ENCODE data around the gene GPR27. TPM values are rescaled to one million over a fixed set of nuclear protein-coding genes. Genes with fewer than 3 reads are reported as not detected.

The GPR27 gene
- total RNA-seq, 1 donor from 2014 or later = 16.3 TPM

GRCh38 chr3:71732637-71733036 is 21.0 kb upstream of the GPR27 start:
- no peak for DNase-seq (ENCODE audit: low spot score)

- DNase-seq (ENCODE audit: low spot score) = no peak
Measured at GRCh38 chr3:71733319-71733718, 20.3 kb upstream of the GPR27 start.

- DNase-seq (ENCODE audit: low spot score) = no peak
Measured at GRCh38 chr3:71734881-71735280, 18.8 kb upstream of the GPR27 start.

GRCh38 chr3:71742621-71743020 is 11.0 kb upstream of the GPR27 start:
- DNase-seq (ENCODE audit: low spot score) = no peak

- no peak for DNase-seq (ENCODE audit: low spot score)
Measured at GRCh38 chr3:71744738-71745137, 8.9 kb upstream of the GPR27 start.

GRCh38 chr3:71751602-71752001 is 2.1 kb upstream of the GPR27 start:
- DNase-seq (ENCODE audit: low spot score) = no peak

GRCh38 chr3:71752831-71753700 is 589 bp upstream of the GPR27 start:
- DNase-seq (ENCODE audit: low spot score) = no peak

GRCh38 chr3:71754610-71755253 is 1.1 kb downstream of the GPR27 start:
- no peak for DNase-seq (ENCODE audit: low spot score)

GRCh38 chr3:71758091-71758490 is 4.4 kb downstream of the GPR27 start:
- no peak for DNase-seq (ENCODE audit: low spot score)

GRCh38 chr3:71759401-71759800 is 5.7 kb downstream of the GPR27 start:
- DNase-seq (ENCODE audit: low spot score) = no peak

- DNase-seq (ENCODE audit: low spot score) = no peak
Measured at GRCh38 chr3:71760140-71760539, 6.5 kb downstream of the GPR27 start.

GRCh38 chr3:71763426-71763825 is 9.8 kb downstream of the GPR27 start:
- no peak for DNase-seq (ENCODE audit: low spot score)

GRCh38 chr3:71771126-71771525 is 17.5 kb downstream of the GPR27 start:
- DNase-seq (ENCODE audit: low spot score) = no peak

GRCh38 chr3:71771884-71772283 is 18.2 kb downstream of the GPR27 start:
- DNase-seq (ENCODE audit: low spot score) = no peak

GRCh38 chr3:71776538-71776937 is 22.9 kb downstream of the GPR27 start:
- DNase-seq (ENCODE audit: low spot score) = no peak

- DNase-seq (ENCODE audit: low spot score) = no peak
Measured at GRCh38 chr3:71778353-71778752, 24.7 kb downstream of the GPR27 start.

- DNase-seq (ENCODE audit: low spot score) = no peak
Measured at GRCh38 chr3:71779674-71780377, 26.2 kb downstream of the GPR27 start.

GRCh38 chr3:71780430-71780829 is 26.8 kb downstream of the GPR27 start:
- no peak for DNase-seq (ENCODE audit: low spot score)

- DNase-seq (ENCODE audit: low spot score) = no peak
Measured at GRCh38 chr3:71783152-71783551, 29.5 kb downstream of the GPR27 start.

- no peak for DNase-seq (ENCODE audit: low spot score)
Measured at GRCh38 chr3:71784201-71784913, 30.7 kb downstream of the GPR27 start.

- no peak for DNase-seq (ENCODE audit: low spot score)
Measured at GRCh38 chr3:71784914-71785531, 31.4 kb downstream of the GPR27 start, which contains the start of gene PROK2. PROK2 (minus strand) TSS chr3:71785148; CDS start chr3:71785052, 96 bp downstream.
